ENCODE results near the gene USP40. TPM values are rescaled to one million over a fixed set of nuclear protein-coding genes. Genes with fewer than 3 reads are reported as not detected.

The USP40 gene
- total and polyA plus RNA-seq, 9 of the 15 experiments (the other 6 are each of a cell fraction or from before 2014, with no cell fraction given): 5.5 to 15.0 (median 9.3) TPM

DNA sequence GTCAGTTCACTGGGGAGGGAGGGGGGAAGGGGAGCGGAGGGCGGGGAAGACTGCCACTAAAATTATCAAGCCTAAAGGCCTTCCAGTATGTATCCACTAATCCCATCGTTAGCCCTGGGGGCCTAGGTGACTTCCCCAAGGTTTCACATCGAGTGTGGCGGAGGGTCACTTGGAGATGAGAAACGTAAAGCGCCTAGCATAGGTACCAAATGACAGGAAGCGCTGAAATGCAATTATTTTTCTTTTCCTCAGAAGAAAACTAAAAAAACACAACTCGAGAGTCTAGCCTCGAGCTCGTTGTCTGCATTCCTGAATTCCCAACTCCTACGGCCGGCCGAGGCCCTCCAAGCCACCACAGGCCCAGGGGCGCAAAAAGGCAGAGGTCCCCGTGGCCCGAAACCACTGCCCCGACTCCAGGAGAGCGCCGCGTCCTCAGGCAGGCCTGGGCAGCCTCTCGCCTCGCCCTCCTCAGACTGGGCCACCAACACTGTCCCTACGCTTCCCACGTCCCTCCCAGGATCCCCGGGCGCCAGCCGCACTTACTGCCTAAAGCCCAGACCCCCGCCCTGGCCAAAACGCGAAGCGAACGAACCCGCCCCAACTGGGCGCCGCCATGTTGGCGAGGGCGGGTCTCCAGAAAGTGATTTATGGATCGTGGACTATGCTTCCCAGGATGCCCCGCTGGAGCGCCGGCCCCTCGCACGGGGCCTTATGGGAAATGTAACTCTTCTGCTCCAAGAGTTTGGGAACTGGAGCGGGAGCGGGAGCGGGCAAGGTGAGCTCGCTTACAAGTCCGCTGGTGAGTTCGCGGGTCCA is at the start of gene USP40 (continued):
- no peak for TF ChIP-seq DNMT1 (IDR thresholded peaks at IDR 0.05)
- TF ChIP-seq, protein P1, sequence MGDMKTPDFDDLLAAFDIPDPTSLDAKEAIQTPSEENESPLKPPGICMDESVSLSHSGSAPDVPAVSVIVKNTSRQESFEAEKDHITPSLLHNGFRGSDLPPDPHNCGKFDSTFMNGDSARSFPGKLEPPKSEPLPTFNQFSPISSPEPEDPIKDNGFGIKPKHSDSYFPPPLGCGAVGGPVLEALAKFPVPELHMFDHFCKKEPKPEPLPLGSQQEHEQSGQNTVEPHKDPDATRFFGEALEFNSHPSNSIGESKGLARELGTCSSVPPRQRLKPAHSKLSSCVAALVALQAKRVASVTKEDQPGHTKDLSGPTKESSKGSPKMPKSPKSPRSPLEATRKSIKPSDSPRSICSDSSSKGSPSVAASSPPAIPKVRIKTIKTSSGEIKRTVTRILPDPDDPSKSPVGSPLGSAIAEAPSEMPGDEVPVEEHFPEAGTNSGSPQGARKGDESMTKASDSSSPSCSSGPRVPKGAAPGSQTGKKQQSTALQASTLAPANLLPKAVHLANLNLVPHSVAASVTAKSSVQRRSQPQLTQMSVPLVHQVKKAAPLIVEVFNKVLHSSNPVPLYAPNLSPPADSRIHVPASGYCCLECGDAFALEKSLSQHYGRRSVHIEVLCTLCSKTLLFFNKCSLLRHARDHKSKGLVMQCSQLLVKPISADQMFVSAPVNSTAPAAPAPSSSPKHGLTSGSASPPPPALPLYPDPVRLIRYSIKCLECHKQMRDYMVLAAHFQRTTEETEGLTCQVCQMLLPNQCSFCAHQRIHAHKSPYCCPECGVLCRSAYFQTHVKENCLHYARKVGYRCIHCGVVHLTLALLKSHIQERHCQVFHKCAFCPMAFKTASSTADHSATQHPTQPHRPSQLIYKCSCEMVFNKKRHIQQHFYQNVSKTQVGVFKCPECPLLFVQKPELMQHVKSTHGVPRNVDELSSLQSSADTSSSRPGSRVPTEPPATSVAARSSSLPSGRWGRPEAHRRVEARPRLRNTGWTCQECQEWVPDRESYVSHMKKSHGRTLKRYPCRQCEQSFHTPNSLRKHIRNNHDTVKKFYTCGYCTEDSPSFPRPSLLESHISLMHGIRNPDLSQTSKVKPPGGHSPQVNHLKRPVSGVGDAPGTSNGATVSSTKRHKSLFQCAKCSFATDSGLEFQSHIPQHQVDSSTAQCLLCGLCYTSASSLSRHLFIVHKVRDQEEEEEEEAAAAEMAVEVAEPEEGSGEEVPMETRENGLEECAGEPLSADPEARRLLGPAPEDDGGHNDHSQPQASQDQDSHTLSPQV (IDR thresholded peaks at IDR 0.05): 0 out of 2 replicates have a peak, but pooled peaks have one; percentile 17
- TF ChIP-seq RBBP5 (IDR thresholded peaks at IDR 0.05; ENCODE audit: borderline replicate concordance, insufficient read depth, low read length, poor library complexity, severe bottlenecking): peak; percentile 67
- TF ChIP-seq, protein P2, sequence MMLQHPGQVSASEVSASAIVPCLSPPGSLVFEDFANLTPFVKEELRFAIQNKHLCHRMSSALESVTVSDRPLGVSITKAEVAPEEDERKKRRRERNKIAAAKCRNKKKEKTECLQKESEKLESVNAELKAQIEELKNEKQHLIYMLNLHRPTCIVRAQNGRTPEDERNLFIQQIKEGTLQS (IDR thresholded peaks at IDR 0.05): no peak
- TF ChIP-seq, protein P2 (CRISPR knock-in tag; conservative IDR thresholded peaks at IDR 0.05): no peak
- TF ChIP-seq SRSF1 (IDR thresholded peaks at IDR 0.05; ENCODE audit: low read depth, low read length): no peak
- TF ChIP-seq ZKSCAN8 (CRISPR knock-in tag; IDR thresholded peaks at IDR 0.05): no peak
- peak; percentile 90 for TF ChIP-seq SUPT5H (IDR thresholded peaks at IDR 0.05)
- no peak for TF ChIP-seq MTA3 (IDR thresholded peaks at IDR 0.05; ENCODE audit: borderline replicate concordance)
- TF ChIP-seq GTF2E2 (tag; IDR thresholded peaks at IDR 0.05): no peak
- TF ChIP-seq ZFX (CRISPR knock-in tag; IDR thresholded peaks at IDR 0.05): peak; percentile 99
- peak; percentile 38; the same call in 1 of the 2 replicates for TF ChIP-seq RB1 (IDR thresholded peaks at IDR 0.05; ENCODE audit: low read depth)
- no peak for TF ChIP-seq U2AF1 (optimal IDR thresholded peaks at IDR 0.05; ENCODE audit: low read depth, low read length)
- TF ChIP-seq L3MBTL2 (IDR thresholded peaks at IDR 0.05): no peak
- TF ChIP-seq, protein P3, sequence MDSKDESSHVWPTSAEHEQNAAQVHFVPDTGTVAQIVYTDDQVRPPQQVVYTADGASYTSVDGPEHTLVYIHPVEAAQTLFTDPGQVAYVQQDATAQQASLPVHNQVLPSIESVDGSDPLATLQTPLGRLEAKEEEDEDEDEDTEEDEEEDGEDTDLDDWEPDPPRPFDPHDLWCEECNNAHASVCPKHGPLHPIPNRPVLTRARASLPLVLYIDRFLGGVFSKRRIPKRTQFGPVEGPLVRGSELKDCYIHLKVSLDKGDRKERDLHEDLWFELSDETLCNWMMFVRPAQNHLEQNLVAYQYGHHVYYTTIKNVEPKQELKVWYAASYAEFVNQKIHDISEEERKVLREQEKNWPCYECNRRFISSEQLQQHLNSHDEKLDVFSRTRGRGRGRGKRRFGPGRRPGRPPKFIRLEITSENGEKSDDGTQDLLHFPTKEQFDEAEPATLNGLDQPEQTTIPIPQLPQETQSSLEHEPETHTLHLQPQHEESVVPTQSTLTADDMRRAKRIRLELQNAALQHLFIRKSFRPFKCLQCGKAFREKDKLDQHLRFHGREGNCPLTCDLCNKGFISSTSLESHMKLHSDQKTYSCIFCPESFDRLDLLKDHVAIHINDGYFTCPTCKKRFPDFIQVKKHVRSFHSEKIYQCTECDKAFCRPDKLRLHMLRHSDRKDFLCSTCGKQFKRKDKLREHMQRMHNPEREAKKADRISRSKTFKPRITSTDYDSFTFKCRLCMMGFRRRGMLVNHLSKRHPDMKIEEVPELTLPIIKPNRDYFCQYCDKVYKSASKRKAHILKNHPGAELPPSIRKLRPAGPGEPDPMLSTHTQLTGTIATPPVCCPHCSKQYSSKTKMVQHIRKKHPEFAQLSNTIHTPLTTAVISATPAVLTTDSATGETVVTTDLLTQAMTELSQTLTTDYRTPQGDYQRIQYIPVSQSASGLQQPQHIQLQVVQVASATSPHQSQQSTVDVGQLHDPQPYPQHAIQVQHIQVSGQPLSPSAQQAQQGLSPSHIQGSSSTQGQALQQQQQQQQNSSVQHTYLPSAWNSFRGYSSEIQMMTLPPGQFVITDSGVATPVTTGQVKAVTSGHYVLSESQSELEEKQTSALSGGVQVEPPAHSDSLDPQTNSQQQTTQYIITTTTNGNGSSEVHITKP (IDR thresholded peaks at IDR 0.05; ENCODE audit: partially characterized antibody): no peak
- TF ChIP-seq ETV6 (IDR thresholded peaks at IDR 0.05; ENCODE audit: borderline replicate concordance in 1 of 2, low read depth in 2 of 2, low read length in 1 of 2): no peak
- no peak for TF ChIP-seq ETV6 (CRISPR knock-in tag; IDR thresholded peaks at IDR 0.05; ENCODE audit: borderline replicate concordance)
- no peak for TF ChIP-seq PURB (CRISPR knock-in tag; IDR thresholded peaks at IDR 0.05; ENCODE audit: low read depth)
- no peak for TF ChIP-seq FUS (optimal IDR thresholded peaks at IDR 0.05; ENCODE audit: low read depth, low read length)
- no peak for TF ChIP-seq BACH1 (tag; IDR thresholded peaks at IDR 0.05)
